Esophagus (tissue), 2 donors: Measurements from ENCODE around the gene THOC7. TPM values are rescaled to one million over a fixed set of nuclear protein-coding genes. Genes with fewer than 3 reads are reported as not detected.

Source experiments
- H3K27ac ChIP-seq, 2 donors: one replicate each; pipeline ENCODE4 v1.5.1; 2013; ENCODE audit warnings: low read depth in 2 of 2, mild to moderate bottlenecking in 2 of 2, inconsistent platforms in 1 of 2, low read length in 1 of 2, moderate library complexity in 1 of 2
- H3K27me3 ChIP-seq, 2 donors: one replicate each; pipeline ENCODE4 v1.6.1; 2013; ENCODE audit warnings: low read length in 2 of 2, control low read depth in 1 of 2, mild to moderate bottlenecking in 1 of 2; ENCODE audit not compliant: insufficient read depth in 2 of 2, control insufficient read depth in 1 of 2
- H3K36me3 ChIP-seq, 2 donors: one replicate each; pipeline ENCODE4 v1.6.1; 2013; ENCODE audit warnings: low read length in 1 of 2; ENCODE audit not compliant: control insufficient read depth in 2 of 2, insufficient read depth in 2 of 2
- H3K4me1 ChIP-seq, 2 donors: one replicate each; pipeline ENCODE4 v1.6.1; 2013; ENCODE audit warnings: low read length in 1 of 2; ENCODE audit not compliant: control insufficient read depth in 2 of 2, insufficient read depth in 2 of 2
- H3K4me3 ChIP-seq, 2 donors: one replicate each; pipeline ENCODE4 v1.5.1; 2013; ENCODE audit warnings: low read length in 2 of 2, mild to moderate bottlenecking in 2 of 2, low read depth in 1 of 2, moderate library complexity in 1 of 2
- H3K9me3 ChIP-seq, 2 donors: one replicate each; pipeline ENCODE4 v1.6.1; 2013; ENCODE audit warnings: mild to moderate bottlenecking in 2 of 2, low read depth in 1 of 2, low read length in 1 of 2, moderate library complexity in 1 of 2; ENCODE audit not compliant: control insufficient read depth in 2 of 2, insufficient read depth in 1 of 2
- WGBS, 2 donors: extraction: QIAGEN DNeasy Blood & Tissue Kit; methylation state at CpG; one replicate each; pipeline ENCODE4 v1.1.7; 2013; 5-methylcytosine and 5-hydroxymethylcytosine counted together
- polyA plus RNA-seq, 2 donors: library from polyadenylated mRNA; stranded (reverse); fragments of 200-250 nt; gene quantifications; one replicate each; pipeline ENCODE4 v1.2.3, GENCODE V29; 2013
- donor health status: healthy with polysubstance abuse.
- donor health status: Bipolar disorder and iron deficiency.

THOC7 gene
- polyA plus RNA-seq, 2 donors: 80.7 to 223 TPM

DNA sequence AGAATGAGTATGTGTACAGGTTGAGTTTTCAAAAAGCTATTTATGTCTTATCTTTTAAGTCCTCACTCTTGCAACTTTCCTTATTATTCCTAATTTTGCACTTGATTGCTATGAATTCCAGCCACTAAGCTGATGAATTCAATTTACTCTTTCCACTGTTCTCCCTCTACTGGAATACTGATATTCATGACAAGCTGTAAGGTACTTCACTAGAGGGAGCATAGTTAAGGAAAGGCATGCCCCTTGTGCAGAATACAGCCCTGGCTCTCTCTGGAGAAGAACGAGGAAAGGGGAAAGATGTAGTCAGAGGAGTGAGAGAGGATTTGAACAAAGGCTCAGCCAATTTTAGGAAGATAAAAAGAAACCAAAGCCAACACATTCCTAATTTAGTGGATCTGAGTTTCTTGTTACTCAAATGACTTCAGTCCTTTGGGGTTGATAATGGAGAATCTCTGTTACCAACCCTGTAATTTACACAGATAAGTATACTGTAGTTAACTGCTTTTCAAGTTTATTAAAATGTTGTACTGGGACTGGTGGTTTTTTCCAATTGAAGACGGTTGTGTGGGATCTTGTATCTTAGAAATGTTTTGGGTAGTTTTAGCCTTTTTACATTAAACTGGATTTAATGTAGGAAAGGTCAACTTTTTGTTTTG is 44.6 kb upstream of the THOC7 start:
- no peak overlapping the region for H3K27ac ChIP-seq
- peaks cover 0 to 2% of the 10 kb centered on the region in 2 donors for H3K36me3 ChIP-seq
- no peak overlapping the region for H3K4me3 ChIP-seq
- H3K27me3 ChIP-seq: no peaks in the 10 kb centered on the region
- H3K4me1 ChIP-seq: no peaks in the 10 kb centered on the region
- WGBS, 2 donors: 71 to 83% methylated on average over 2 of the region's 2 CpGs
- H3K9me3 ChIP-seq: no peaks in the 10 kb centered on the region

DNA sequence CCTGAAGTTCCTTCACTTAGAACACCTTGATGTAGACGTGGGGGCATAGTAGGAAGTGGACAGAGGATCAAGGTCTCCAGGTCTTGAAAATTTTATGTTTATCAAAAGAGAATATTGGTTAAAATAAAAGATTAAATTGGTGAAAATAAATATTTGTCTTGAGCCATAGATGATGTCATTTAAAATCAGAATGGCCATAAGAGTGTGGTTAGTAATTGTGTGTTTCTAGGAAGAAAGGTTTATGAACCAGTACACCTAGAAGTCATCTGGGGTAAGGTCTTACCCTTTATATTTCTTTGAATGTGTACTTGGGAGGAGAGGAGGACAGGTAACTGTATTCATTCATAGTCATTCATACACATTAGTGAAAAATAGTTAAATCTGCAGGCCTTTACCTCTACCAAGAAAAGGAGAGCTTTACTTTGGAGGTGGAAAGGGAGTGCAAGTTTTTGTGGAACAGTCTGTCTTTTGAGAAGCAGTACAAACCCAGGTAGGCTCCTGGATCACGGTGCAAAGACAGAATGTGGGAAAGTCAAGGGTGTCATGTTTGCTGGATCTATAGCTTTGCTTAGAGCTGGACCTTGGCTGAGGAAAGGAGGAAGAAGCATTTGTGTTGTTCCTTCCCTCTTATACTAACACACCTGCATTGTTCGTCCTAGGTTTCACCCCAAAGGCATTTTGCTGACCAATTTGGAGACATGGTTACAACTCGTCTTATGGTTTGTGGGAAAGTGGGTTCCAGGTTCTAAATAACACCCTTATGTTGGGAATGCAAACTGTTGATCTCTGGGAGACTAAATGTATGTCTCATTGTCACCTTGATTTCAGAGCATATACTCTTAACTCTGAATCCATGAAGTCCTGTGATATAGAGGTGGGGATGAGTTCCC is 42.4 kb upstream of the THOC7 start:
- H3K27ac ChIP-seq: no peak overlapping the region
- H3K4me3 ChIP-seq: no peak overlapping the region
- 84 to 86% methylated on average over 4 of the region's 4 CpGs for WGBS, 2 donors
- H3K27me3 ChIP-seq: no peaks in the 10 kb centered on the region
- no peaks in the 10 kb centered on the region for H3K9me3 ChIP-seq
- H3K36me3 ChIP-seq: peaks cover 0 to 2% of the 10 kb centered on the region in 2 donors
- no peaks in the 10 kb centered on the region for H3K4me1 ChIP-seq

DNA sequence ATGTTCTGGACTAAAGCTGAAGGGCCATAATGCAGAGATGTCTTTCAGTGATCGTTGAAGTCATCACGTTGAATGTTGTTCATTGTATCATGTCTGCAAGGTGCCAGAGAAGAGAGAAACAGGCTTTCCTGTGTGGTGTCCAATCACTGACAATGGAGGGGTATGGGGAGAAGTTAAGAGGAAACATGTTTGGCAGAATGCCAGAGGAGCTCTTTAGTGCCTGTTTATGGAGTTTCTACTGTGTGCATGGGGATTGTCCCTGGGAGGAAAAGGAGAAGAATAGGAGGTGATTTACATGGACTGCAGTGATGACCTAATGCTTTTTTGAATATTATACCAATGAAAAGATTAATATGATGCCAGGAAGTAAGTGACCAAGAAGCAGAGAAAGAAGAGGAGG is 36.9 kb upstream of the THOC7 start:
- Histone ChIP-seq H3K36me3 (peaks cover 0 to 4% of the 10 kb centered on the region in 2 donors), H3K27me3 (no peaks in the 10 kb centered on the region), H3K9me3 (no peaks in the 10 kb centered on the region), H3K4me1 (no peaks in the 10 kb centered on the region), H3K27ac (peak overlapping the region; percentile 5 to 41), H3K4me3 (no peak overlapping the region)
- 70 to 76% methylated on average over 2 of the region's 2 CpGs for WGBS, 2 donors

DNA sequence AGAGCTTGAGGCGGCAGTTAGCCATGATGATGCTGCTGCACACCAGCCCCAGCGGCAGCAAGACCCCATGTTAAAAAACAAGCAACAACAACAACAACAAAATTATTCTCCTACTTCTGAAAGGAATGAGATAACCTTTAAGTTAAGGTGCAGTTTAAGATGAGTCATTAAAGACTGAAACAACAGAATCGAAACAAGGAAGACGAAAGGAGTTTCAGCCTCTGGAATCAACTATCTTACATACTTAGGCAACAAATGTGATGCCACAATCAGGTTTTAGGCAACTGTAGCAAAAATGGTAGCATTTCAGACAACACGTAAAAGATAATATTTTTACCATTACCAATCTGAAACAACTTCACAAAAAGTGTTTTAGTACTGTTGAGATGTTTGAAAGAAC is 36.4 kb upstream of the THOC7 start:
- Histone ChIP-seq H3K4me3 (no peak overlapping the region), H3K9me3 (no peaks in the 10 kb centered on the region), H3K27ac (no peak overlapping the region), H3K4me1 (no peaks in the 10 kb centered on the region), H3K36me3 (peaks cover 0 to 4% of the 10 kb centered on the region in 2 donors), H3K27me3 (no peaks in the 10 kb centered on the region)
- 86 to 91% methylated on average over 5 of the region's 5 CpGs for WGBS, 2 donors

DNA sequence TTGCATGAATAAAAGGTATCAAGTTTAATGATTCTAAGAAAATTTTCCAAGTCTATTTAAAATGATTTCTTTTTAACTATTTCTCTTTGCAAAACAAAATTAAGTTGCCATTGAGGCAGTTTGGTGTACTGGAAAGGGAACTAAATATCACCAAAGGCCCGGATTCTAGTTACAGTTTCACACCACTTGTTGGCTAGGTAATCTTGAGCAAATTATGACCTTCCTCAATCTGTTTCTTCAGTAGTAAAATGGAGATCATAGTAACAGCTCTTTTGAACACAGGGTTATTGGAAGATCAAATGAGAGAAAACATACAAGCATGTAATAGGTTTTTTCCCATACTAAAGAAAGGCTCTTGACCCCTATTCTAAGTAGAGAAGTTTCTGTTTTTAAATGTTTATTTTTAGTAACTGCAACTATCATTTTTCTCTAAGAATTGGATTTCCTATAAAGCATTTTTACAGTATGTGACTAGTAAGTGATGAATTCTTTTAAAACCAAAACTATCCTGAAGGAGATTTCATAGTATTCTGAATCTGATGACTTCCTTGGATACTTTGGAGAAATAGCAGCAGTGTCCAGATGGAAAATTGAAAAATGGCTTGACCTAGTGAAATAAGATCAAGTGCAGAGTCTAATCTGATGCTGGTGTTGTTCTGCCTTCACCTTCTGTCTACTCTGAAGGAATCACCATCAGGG is 32.9 kb upstream of the THOC7 start:
- Histone ChIP-seq H3K9me3 (no peaks in the 10 kb centered on the region), H3K4me3 (no peak overlapping the region), H3K27ac (no peak overlapping the region), H3K27me3 (no peaks in the 10 kb centered on the region), H3K4me1 (peaks cover 0 to 3% of the 10 kb centered on the region in 2 donors), H3K36me3 (peaks cover 0 to 4% of the 10 kb centered on the region in 2 donors)
- 73 to 76% methylated on average over 1 of the region's 1 CpG for WGBS, 2 donors

DNA sequence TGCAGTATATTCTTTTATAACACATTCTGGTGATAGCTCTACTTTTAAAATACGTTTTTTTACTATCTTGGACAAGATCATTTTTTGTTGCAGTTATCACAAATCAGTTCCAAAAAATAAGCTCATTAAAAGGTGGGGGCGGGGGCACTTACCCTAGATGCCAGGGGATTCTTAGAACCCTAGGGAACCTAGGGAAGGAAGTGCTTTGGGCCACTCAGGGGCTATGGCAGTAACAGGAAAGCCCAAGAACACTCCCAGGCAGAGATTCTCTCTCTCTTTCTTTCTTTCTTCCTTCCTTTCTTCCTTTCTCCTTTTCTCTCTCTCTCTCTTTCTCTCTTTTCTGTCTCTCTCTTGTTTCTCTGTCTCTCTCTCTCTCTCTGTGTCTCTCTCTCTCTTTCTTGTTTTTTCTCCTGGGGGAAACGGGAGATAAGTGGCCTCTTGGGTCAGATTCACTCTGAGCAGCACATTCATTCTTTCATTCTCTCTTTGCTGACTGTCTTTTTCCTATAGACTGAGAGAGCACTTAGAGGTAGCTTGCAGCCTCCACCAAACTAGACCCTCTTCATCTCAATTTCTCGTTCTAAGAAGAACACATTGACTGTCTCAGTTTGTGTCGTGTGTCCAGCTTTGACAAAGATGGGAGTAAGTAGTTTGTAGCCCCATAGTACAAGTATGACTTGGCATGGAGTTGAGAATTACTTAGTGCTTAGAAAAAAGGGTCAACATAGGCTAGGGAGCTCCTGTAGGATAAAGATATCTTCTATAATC is 32.0 kb upstream of the THOC7 start:
- WGBS, 2 donors: 80 to 82% methylated on average over 5 of the region's 5 CpGs

DNA sequence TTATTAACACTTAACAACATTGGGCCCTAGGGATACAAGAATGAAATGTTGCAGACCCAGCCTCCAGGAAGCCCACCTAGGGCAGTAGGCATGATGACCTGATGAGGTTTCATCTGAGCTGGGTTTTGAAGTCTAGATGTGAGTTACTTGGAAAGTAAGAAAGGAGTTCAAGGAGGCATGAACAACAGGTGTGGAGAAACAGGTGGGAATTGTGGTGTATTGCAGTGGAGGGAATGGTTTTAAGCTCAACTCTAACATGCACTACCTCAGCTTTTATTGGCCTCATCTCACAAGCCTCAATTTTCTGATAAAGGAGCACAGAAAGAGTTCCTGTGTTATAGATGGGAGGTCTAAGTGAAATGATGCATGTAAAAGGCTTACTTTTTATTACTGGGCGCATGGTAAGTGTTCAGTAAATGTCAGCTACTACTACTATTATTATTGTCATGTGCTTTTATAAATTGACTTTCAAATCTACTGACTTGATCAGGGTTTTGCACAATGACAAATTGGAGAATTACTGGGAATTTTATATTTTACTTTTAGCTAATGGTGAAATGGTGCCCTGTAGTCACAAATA is 29.3 kb upstream of the THOC7 start:
- H3K36me3 ChIP-seq: no peaks in the 10 kb centered on the region
- no peaks in the 10 kb centered on the region for H3K9me3 ChIP-seq
- H3K27me3 ChIP-seq: no peaks in the 10 kb centered on the region
- peaks cover 0 to 3% of the 10 kb centered on the region in 2 donors for H3K4me1 ChIP-seq
- H3K4me3 ChIP-seq: no peak overlapping the region
- WGBS, 2 donors: 88 to 95% methylated on average over 1 of the region's 1 CpG
- no peak overlapping the region for H3K27ac ChIP-seq

More for the DNA sequence above, 32.0 kb upstream of the THOC7 start:
- Histone ChIP-seq H3K36me3 (peaks cover 0 to 4% of the 10 kb centered on the region in 2 donors), H3K4me1 (peaks cover 0 to 3% of the 10 kb centered on the region in 2 donors), H3K27me3 (no peaks in the 10 kb centered on the region), H3K4me3 (no peak overlapping the region), H3K27ac (no peak overlapping the region), H3K9me3 (no peaks in the 10 kb centered on the region)

DNA sequence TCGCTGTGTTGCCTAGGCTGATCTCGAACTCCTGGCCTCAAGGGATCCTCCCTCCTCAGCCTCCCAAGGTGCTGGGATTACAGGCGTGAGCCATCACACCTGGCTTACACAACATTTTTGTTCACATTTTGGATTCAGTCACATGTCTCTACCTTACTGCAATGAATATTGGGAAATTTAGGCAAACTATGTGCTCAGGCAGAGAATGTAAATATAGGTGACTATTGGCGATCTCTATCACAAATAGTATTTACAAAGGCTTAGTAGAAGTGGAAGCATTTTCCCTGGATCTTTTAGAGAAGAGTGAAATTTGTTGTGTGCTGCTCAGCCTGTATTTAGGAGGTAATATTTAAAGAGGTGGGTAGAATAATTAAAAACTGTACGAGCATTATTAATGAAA is 27.9 kb upstream of the THOC7 start:
- H3K9me3 ChIP-seq: no peaks in the 10 kb centered on the region
- no peak overlapping the region for H3K4me3 ChIP-seq
- H3K36me3 ChIP-seq: no peaks in the 10 kb centered on the region
- WGBS, 2 donors: 93 to 97% methylated on average over 5 of the region's 5 CpGs
- peaks cover 0 to 3% of the 10 kb centered on the region in 2 donors for H3K4me1 ChIP-seq
- no peak overlapping the region for H3K27ac ChIP-seq
- no peaks in the 10 kb centered on the region for H3K27me3 ChIP-seq

DNA sequence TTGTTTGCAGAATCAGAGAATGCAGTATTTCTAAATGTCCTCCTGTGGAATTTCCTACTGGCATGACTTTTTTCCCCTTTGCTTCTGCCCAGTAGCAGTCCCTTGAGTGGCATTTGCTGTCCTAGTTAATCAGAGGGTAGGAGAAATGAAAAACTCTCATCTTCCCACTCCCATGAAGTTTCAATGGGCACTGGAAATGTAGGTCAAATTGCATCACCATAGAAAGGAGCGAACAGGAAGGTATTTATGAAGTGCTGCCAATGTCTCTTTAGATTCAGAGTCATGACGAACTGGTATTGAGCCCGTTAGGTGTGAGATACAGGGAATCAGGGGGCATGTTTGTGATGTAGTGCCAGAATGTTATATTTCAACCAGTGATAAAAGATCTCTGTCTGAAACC is 23.3 kb upstream of the THOC7 start:
- no peaks in the 10 kb centered on the region for H3K4me1 ChIP-seq
- no peak overlapping the region for H3K27ac ChIP-seq
- H3K27me3 ChIP-seq: no peaks in the 10 kb centered on the region
- no peaks in the 10 kb centered on the region for H3K36me3 ChIP-seq
- H3K4me3 ChIP-seq: no peak overlapping the region
- no peaks in the 10 kb centered on the region for H3K9me3 ChIP-seq
- WGBS, 2 donors: 53 to 56% methylated on average over 3 of the region's 3 CpGs
